ENCODE data around the gene DDX23. TPM values are rescaled to one million over a fixed set of nuclear protein-coding genes. Genes with fewer than 3 reads are reported as not detected.

DDX23 gene
- total RNA-seq, 1 donor from 2014 or later, result 72.4 TPM

Other genes starting within 250 kb of the DDX23 start
- gene KANSL2, start 169.9 kb downstream of the DDX23 start, total RNA-seq, result 27.9 and 47.6 TPM in 2 replicates
- gene CCNT1, start 135.5 kb downstream of the DDX23 start, total RNA-seq, result 13.1 and 21.4 TPM in 2 replicates
- 22.9 and 36.3 TPM in 2 replicates for gene ADCY6, start 63.1 kb downstream of the DDX23 start, total RNA-seq
- 6.2 and 7.0 TPM in 2 replicates for gene CACNB3, start 33.7 kb downstream of the DDX23 start, total RNA-seq
- 1.4 and 3.5 TPM in 2 replicates for gene RND1, start 13.7 kb upstream of the DDX23 start, total RNA-seq
- 9.6 and 9.7 TPM in 2 replicates for gene FKBP11, start 73.3 kb upstream of the DDX23 start, total RNA-seq
- gene ARF3, start 105.3 kb upstream of the DDX23 start, total RNA-seq, result 36.3 and 39.7 TPM in 2 replicates
- under 0.01 and 0.22 TPM in 2 replicates for gene WNT10B, start 119.6 kb upstream of the DDX23 start, total RNA-seq
- not detected in 2 replicates for gene WNT1, start 126.2 kb upstream of the DDX23 start, total RNA-seq
- under 0.01 TPM in 1 of 2 replicates, not detected in the other for gene DDN, start 147.2 kb upstream of the DDX23 start, total RNA-seq
- 32.1 and 38.1 TPM in 2 replicates for gene PRKAG1, start 166.6 kb upstream of the DDX23 start, total RNA-seq
- 19.0 and 30.2 TPM in 2 replicates for gene KMT2D, start 208.6 kb upstream of the DDX23 start, total RNA-seq
- gene RHEBL1, start 217.8 kb upstream of the DDX23 start, total RNA-seq, result 1.2 and 1.5 TPM in 2 replicates
- gene DHH, start 242.6 kb upstream of the DDX23 start, total RNA-seq, result 0.20 and 0.65 TPM in 2 replicates